OCI-LY7 (cell line): ENCODE measurements around the gene PCNX2. TPM values are rescaled to one million over a fixed set of nuclear protein-coding genes. Genes with fewer than 3 reads are reported as not detected.

Experiments
- BruUV-seq: library from RNA; stranded (reverse); fragments of 400-500 nt; replicated peaks from 2 replicates; lab custom pipeline; 2021; lab: Mats Ljungman, UMichigan
- CTCF ChIA-PET: fragments of 300-600 bp; sonication (Branson Sonifier 250); formaldehyde crosslinking; loops from one replicate; lab custom pipeline; 2022; ENCODE audit warnings: antibody characterized with exemption; ENCODE audit not compliant: unreplicated experiment; lab: Charles Lee
- POLR2A ChIA-PET: fragments of 300-600 bp; sonication (Branson Sonifier 250); formaldehyde crosslinking; loops from one replicate; lab custom pipeline; 2022; ENCODE audit warnings: antibody characterized with exemption; lab: Charles Lee
- DNase-seq: peaks from one replicate; pipeline ENCODE4 v3.0.0-alpha.2; 2015; ENCODE audit warnings: low spot score
- H2AFZ ChIP-seq: fragments of 200-600 bp; sonication (generic), shearing (Covaris generic); 2 replicates; pipeline ENCODE4 v1.6.1; 2014; ENCODE audit warnings: mild to moderate bottlenecking, antibody characterized with exemption, low read length, moderate library complexity
- H3K27ac ChIP-seq: fragments of 200-600 bp; sonication (generic); 2 replicates; pipeline ENCODE4 v1.5.1; 2014; ENCODE audit warnings: mixed run types, low read depth, mild to moderate bottlenecking, moderate library complexity, low read length, inconsistent platforms; ENCODE audit not compliant: poor library complexity, severe bottlenecking
- H3K36me3 ChIP-seq: fragments of 200-600 bp; sonication (generic); 2 replicates; pipeline ENCODE4 v1.6.1; 2014; ENCODE audit warnings: mild to moderate bottlenecking, antibody characterized with exemption, low read length, moderate library complexity, mixed read lengths; ENCODE audit not compliant: insufficient read depth
- H3K4me1 ChIP-seq: fragments of 200-600 bp; sonication (generic); 2 replicates; pipeline ENCODE4 v1.5.1; 2014; ENCODE audit warnings: mild to moderate bottlenecking, low read length; ENCODE audit not compliant: insufficient read depth, poor library complexity, severe bottlenecking
- H3K4me2 ChIP-seq: fragments of 200-600 bp; sonication (generic); 2 replicates; pipeline ENCODE4 v1.6.1; 2014; ENCODE audit warnings: mild to moderate bottlenecking, low read length
- H3K4me3 ChIP-seq: fragments of 200-600 bp; sonication (generic); 2 replicates; pipeline ENCODE4 v1.5.1; 2014; ENCODE audit warnings: mild to moderate bottlenecking, low read depth, low read length; ENCODE audit not compliant: poor library complexity, severe bottlenecking
- H3K79me2 ChIP-seq: fragments of 200-600 bp; sonication (generic); 2 replicates; pipeline ENCODE4 v1.6.1; 2016; ENCODE audit warnings: low read depth, mild to moderate bottlenecking, low read length, moderate library complexity, mixed read lengths; ENCODE audit not compliant: insufficient read depth
- H3K9me2 ChIP-seq: fragments of 200-600 bp; sonication (generic); 2 replicates; pipeline ENCODE4 v1.6.1; 2016; ENCODE audit warnings: mild to moderate bottlenecking, low read length, mixed read lengths; ENCODE audit not compliant: insufficient read depth
- H3K9me3 ChIP-seq: fragments of 200-600 bp; sonication (generic); 2 replicates; pipeline ENCODE4 v1.6.1; 2014; ENCODE audit warnings: mild to moderate bottlenecking, mixed run types, low read length, mixed read lengths
- H4K20me1 ChIP-seq: fragments of 200-600 bp; sonication (generic); 2 replicates; pipeline ENCODE4 v1.6.1; 2014; ENCODE audit warnings: mild to moderate bottlenecking, antibody characterized with exemption, low read length, moderate library complexity, mixed read lengths; ENCODE audit not compliant: insufficient read depth
- EZH2phosphoT487 ChIP-seq: fragments of 200-600 bp; sonication (generic); IDR thresholded peaks from 2 replicates; pipeline ENCODE4 v1.6.1; 2018; ENCODE audit warnings: low read depth, borderline replicate concordance, mild to moderate bottlenecking, mixed run types, antibody characterized with exemption, low read length, moderate library complexity, mixed read lengths
- intact Hi-C: fragments of 100-400 bp; cut with micrococcal nuclease; formaldehyde crosslinking; loops from one replicate; pipeline ENCODE4 v1.10.0; 2022; ENCODE audit not compliant: unreplicated experiment
- total RNA-seq, 2 experiments: library from RNA; depleted of rRNA in 1 of 2; stranded (reverse); fragments of >200 nt in 1 of 2; shearing (Covaris generic) in 1 of 2; gene quantifications; 2 replicates each; pipeline ENCODE4 v1.2.3, GENCODE V29; 2014 to 2022
- TF ChIP-seq, protein P1 (sequence below): fragments of 200-600 bp; sonication (generic); conservative IDR thresholded peaks from 2 replicates; pipeline ENCODE4 v1.5.1; 2014; ENCODE audit warnings: mild to moderate bottlenecking, antibody characterized with exemption, low read length, moderate library complexity, mixed read lengths

PCNX2 gene
- total RNA-seq, 2 experiments from 2014 or later = 17.1 to 26.9 TPM

- no TSS peak for BruUV-seq
- no peaks in the 10 kb centered on the region for H3K79me2 ChIP-seq
- 0 out of 2 replicates have a peak, but pooled peaks cover under 1% of the 10 kb centered on the region for H3K9me3 ChIP-seq
- DNase-seq = no peak
- H3K4me1 ChIP-seq = peaks cover 6% of the 10 kb centered on the region
- CTCF ChIA-PET = no interaction called here
- intact Hi-C loops = no loop called here
- TF ChIP-seq EZH2phosphoT487 = no peak
- TF ChIP-seq, protein P1, sequence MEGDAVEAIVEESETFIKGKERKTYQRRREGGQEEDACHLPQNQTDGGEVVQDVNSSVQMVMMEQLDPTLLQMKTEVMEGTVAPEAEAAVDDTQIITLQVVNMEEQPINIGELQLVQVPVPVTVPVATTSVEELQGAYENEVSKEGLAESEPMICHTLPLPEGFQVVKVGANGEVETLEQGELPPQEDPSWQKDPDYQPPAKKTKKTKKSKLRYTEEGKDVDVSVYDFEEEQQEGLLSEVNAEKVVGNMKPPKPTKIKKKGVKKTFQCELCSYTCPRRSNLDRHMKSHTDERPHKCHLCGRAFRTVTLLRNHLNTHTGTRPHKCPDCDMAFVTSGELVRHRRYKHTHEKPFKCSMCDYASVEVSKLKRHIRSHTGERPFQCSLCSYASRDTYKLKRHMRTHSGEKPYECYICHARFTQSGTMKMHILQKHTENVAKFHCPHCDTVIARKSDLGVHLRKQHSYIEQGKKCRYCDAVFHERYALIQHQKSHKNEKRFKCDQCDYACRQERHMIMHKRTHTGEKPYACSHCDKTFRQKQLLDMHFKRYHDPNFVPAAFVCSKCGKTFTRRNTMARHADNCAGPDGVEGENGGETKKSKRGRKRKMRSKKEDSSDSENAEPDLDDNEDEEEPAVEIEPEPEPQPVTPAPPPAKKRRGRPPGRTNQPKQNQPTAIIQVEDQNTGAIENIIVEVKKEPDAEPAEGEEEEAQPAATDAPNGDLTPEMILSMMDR = no peak
- no peaks in the 10 kb centered on the region for H3K9me2 ChIP-seq
- H3K4me2 ChIP-seq = no peak overlapping the region
- no peak overlapping the region for H2AFZ ChIP-seq
- no peaks in the 10 kb centered on the region for H3K36me3 ChIP-seq
- no peak overlapping the region for H3K4me3 ChIP-seq
- H3K27ac ChIP-seq = no peak overlapping the region
- POLR2A ChIA-PET = no interaction called here
- no peaks in the 10 kb centered on the region for H4K20me1 ChIP-seq
Measured at GRCh38 chr1:232938926-232939325, 356.6 kb downstream of the PCNX2 start.

GRCh38 chr1:232937741-232938375 is 357.7 kb downstream of the PCNX2 start:
- Histone ChIP-seq H3K9me2 (no peaks in the 10 kb centered on the region), H3K4me2 (no peak overlapping the region), H3K4me1 (no peaks in the 10 kb centered on the region), H3K79me2 (no peaks in the 10 kb centered on the region), H3K9me3 (no peaks in the 10 kb centered on the region), H3K36me3 (no peaks in the 10 kb centered on the region), H3K4me3 (no peak overlapping the region), H3K27ac (no peak overlapping the region), H4K20me1 (no peaks in the 10 kb centered on the region), H2AFZ (no peak overlapping the region)
- POLR2A ChIA-PET = no interaction called here
- TF ChIP-seq, protein P1 = no peak
- no peak for TF ChIP-seq EZH2phosphoT487
- intact Hi-C loops = no loop called here
- no TSS peak for BruUV-seq
- no peak for DNase-seq
- CTCF ChIA-PET = no interaction called here

DNA sequence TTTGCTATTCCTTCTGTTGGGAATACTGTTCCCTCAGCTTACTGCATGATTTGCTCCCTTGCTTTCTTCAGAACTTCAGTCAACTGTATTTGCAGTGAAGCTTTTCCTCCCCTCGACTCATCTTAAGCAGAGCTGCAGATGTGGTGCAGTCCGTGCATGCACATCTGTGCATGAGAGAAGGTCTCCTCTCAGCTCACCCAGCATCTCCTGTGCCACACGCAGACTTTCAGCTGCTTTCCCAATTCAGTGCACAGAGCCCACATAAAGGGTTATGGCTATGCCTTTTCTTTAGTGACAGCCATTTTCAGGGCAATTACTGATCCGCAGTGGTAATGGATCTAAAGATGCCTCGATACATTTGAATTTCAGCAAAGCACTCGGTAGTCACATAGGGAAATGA is 358.6 kb downstream of the PCNX2 start:
- Histone ChIP-seq H3K4me2 (no peak overlapping the region), H4K20me1 (no peaks in the 10 kb centered on the region), H3K4me3 (no peak overlapping the region), H2AFZ (no peak overlapping the region), H3K4me1 (no peaks in the 10 kb centered on the region), H3K36me3 (no peaks in the 10 kb centered on the region), H3K9me3 (no peaks in the 10 kb centered on the region), H3K79me2 (no peaks in the 10 kb centered on the region), H3K27ac (no peak overlapping the region), H3K9me2 (no peaks in the 10 kb centered on the region)
- TF ChIP-seq, protein P1 = no peak
- TF ChIP-seq EZH2phosphoT487 = no peak
- ChIA-PET CTCF (no interaction called here), POLR2A (no interaction called here)
- intact Hi-C loops = no loop called here
- no TSS peak for BruUV-seq
- no peak for DNase-seq

Other genes starting within 250 kb of the PCNX2 start
- gene MAP3K21, start 32.0 kb upstream of the PCNX2 start, total RNA-seq (2014; rRNA removed; shearing (Covaris generic)) = 0.75 and 1.3 TPM in 2 replicates
- 1.8 and 2.2 TPM in 2 replicates for gene MAP3K21, start 32.0 kb upstream of the PCNX2 start, total RNA-seq (2022)